ENCODE data around the gene PARD3.

Gene PARD3

DNA sequence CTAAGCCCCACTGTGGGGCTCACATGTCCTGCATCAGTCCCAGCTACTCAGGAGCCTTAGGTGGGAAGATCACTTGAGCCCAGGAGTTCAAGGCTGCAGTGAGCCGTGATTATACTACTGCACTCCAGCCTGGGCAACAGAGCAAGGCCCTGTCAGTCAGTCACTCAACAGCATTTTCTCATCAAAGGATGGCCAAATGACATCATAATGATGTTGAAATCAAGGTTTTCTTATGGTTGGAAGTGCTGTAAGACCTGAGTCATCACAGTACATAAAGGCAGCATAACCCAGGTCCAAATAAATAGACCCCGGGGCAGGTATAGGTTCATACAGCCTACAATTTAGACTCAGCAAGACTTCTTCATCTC, 341.1 kb downstream of the PARD3 start:
- Histone ChIP-seq H3K79me2 (ENCODE audit: control insufficient read depth, low read length) (no peaks in the 10 kb centered on the region), H3K4me2 (ENCODE audit: low read length) (no peak overlapping the region)

DNA sequence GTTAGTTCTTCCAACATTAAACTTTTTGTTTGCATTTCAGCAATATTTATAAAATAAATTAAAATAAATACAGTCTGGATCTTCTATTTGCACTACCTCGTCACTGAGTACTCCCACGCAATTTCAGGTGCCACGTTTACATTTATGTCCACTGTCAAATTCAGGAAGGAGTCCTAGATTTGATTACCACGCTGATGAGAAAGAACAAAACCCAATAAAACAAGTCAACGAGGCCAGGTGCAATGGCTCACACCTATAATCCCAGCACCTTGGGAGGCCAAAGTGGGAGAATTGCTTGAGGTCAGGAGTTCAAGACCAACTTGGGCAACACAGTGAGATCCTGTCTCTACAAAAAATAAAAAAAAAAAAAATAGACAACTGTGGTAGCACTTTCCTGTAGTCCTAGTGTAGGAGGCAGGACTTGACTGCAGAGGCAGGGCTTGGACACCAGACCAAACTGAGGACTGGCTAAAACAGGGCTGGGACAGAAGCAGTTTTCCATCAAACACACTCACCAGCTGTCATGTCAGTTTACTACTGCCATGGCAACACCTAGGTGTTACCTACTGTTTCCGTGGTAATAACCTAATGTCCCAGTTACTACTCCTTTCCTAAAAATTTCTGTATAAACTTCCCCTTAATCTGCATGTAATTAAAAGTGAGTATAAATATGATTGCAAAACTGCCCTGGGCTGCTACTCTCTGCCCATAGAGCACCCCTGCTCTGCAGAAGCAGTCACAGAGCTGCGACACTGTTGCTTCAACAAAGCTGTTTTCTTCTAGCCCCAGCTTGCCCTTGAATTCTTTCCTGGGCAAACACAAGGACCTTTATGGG, 341.7 kb downstream of the PARD3 start:
- no peak overlapping the region for H3K4me2 ChIP-seq (ENCODE audit: low read length)
- H3K4me3 ChIP-seq (ENCODE audit: low read length), result no peak overlapping the region
- no peaks in the 10 kb centered on the region for H3K27me3 ChIP-seq (ENCODE audit: control insufficient read depth, low read length)
- no peaks in the 10 kb centered on the region for H3F3A ChIP-seq (ENCODE audit: control insufficient read depth, insufficient read depth)
- no peaks in the 10 kb centered on the region for H4K20me1 ChIP-seq (ENCODE audit: control insufficient read depth, insufficient read depth, low read depth, low read length)
- no peaks in the 10 kb centered on the region for H3K9me2 ChIP-seq (replicated peaks; ENCODE audit: control insufficient read depth, low read length)
- H3K27ac ChIP-seq (ENCODE audit: low read depth, low read length), result no peak overlapping the region
- H3K79me2 ChIP-seq (ENCODE audit: control insufficient read depth, low read length), result no peaks in the 10 kb centered on the region
- H3K36me3 ChIP-seq (ENCODE audit: control insufficient read depth, low read length), result no peaks in the 10 kb centered on the region
- TF ChIP-seq, protein P1, sequence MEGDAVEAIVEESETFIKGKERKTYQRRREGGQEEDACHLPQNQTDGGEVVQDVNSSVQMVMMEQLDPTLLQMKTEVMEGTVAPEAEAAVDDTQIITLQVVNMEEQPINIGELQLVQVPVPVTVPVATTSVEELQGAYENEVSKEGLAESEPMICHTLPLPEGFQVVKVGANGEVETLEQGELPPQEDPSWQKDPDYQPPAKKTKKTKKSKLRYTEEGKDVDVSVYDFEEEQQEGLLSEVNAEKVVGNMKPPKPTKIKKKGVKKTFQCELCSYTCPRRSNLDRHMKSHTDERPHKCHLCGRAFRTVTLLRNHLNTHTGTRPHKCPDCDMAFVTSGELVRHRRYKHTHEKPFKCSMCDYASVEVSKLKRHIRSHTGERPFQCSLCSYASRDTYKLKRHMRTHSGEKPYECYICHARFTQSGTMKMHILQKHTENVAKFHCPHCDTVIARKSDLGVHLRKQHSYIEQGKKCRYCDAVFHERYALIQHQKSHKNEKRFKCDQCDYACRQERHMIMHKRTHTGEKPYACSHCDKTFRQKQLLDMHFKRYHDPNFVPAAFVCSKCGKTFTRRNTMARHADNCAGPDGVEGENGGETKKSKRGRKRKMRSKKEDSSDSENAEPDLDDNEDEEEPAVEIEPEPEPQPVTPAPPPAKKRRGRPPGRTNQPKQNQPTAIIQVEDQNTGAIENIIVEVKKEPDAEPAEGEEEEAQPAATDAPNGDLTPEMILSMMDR (IDR thresholded peaks at IDR 0.05; ENCODE audit: low read depth, low read length, poor library complexity, severe bottlenecking), result no peak
- TF ChIP-seq EZH2phosphoT487 (IDR thresholded peaks at IDR 0.05; ENCODE audit: borderline replicate concordance, low read length), result no peak
- H3K9me3 ChIP-seq (ENCODE audit: control insufficient read depth, insufficient read depth, low read length), result no peaks in the 10 kb centered on the region
- H3K4me1 ChIP-seq (ENCODE audit: control insufficient read depth, low read length), result no peaks in the 10 kb centered on the region

More for the DNA sequence above, 341.1 kb downstream of the PARD3 start:
- H4K20me1 ChIP-seq (ENCODE audit: control insufficient read depth, insufficient read depth, low read depth, low read length), result no peaks in the 10 kb centered on the region
- H3K9me2 ChIP-seq (replicated peaks; ENCODE audit: control insufficient read depth, low read length), result no peaks in the 10 kb centered on the region
- H3K27ac ChIP-seq (ENCODE audit: low read depth, low read length), result no peak overlapping the region
- no peak overlapping the region for H3K4me3 ChIP-seq (ENCODE audit: low read length)
- no peaks in the 10 kb centered on the region for H3K9me3 ChIP-seq (ENCODE audit: control insufficient read depth, insufficient read depth, low read length)
- H3F3A ChIP-seq (ENCODE audit: control insufficient read depth, insufficient read depth), result no peaks in the 10 kb centered on the region
- TF ChIP-seq, protein P1 (IDR thresholded peaks at IDR 0.05; ENCODE audit: low read depth, low read length, poor library complexity, severe bottlenecking), result no peak
- TF ChIP-seq EZH2phosphoT487 (IDR thresholded peaks at IDR 0.05; ENCODE audit: borderline replicate concordance, low read length), result no peak
- H3K4me1 ChIP-seq (ENCODE audit: control insufficient read depth, low read length), result no peaks in the 10 kb centered on the region
- H3K27me3 ChIP-seq (ENCODE audit: control insufficient read depth, low read length), result no peaks in the 10 kb centered on the region
- H3K36me3 ChIP-seq (ENCODE audit: control insufficient read depth, low read length), result no peaks in the 10 kb centered on the region

DNA sequence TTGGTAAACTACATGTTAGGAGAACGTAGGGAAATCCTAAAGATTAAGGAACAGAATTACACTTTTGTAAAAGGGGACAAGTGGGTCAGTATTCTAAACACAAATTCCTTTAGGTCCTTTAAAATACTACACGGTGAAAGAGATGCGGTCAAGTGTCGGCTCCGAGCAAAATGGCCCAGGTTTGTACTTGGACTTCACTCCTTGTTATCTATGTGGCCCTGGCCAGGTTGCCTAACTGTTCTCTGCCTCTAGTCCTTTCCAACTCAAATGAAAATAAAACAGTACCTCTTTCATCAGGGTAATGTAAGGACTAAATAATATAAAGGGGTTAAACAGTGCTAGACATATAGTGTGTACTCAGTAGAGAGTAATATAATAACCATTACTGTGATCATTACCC, 344.8 kb downstream of the PARD3 start:
- H3K4me3 ChIP-seq (ENCODE audit: low read length), result no peak overlapping the region
- H3K36me3 ChIP-seq (ENCODE audit: control insufficient read depth, low read length), result no peaks in the 10 kb centered on the region
- no peak overlapping the region for H3K27ac ChIP-seq (ENCODE audit: low read depth, low read length)
- H4K20me1 ChIP-seq (ENCODE audit: control insufficient read depth, insufficient read depth, low read depth, low read length), result no peaks in the 10 kb centered on the region
- no peaks in the 10 kb centered on the region for H3F3A ChIP-seq (ENCODE audit: control insufficient read depth, insufficient read depth)
- no peaks in the 10 kb centered on the region for H3K9me2 ChIP-seq (replicated peaks; ENCODE audit: control insufficient read depth, low read length)
- H3K4me2 ChIP-seq (ENCODE audit: low read length), result no peak overlapping the region
- H3K4me1 ChIP-seq (ENCODE audit: control insufficient read depth, low read length), result no peaks in the 10 kb centered on the region
- no peaks in the 10 kb centered on the region for H3K9me3 ChIP-seq (ENCODE audit: control insufficient read depth, insufficient read depth, low read length)
- no peaks in the 10 kb centered on the region for H3K79me2 ChIP-seq (ENCODE audit: control insufficient read depth, low read length)
- no peaks in the 10 kb centered on the region for H3K27me3 ChIP-seq (ENCODE audit: control insufficient read depth, low read length)
- no peak for TF ChIP-seq EZH2phosphoT487 (IDR thresholded peaks at IDR 0.05; ENCODE audit: borderline replicate concordance, low read length)
- TF ChIP-seq, protein P1 (IDR thresholded peaks at IDR 0.05; ENCODE audit: low read depth, low read length, poor library complexity, severe bottlenecking), result no peak
